B cell (primary cell): ENCODE results near the gene DCTN4. TPM values are rescaled to one million over a fixed set of nuclear protein-coding genes. Genes with fewer than 3 reads are reported as not detected.

ENCODE experiments used
- ATAC-seq: fragments of 200-7000 bp; cut with Tn5 transposase; one replicate; pipeline ENCODE4 v1.10.0; 2021; ENCODE audit warnings: low read depth, mild to moderate bottlenecking, moderate number of reproducible peaks, moderate library complexity
- CTCF ChIA-PET: fragments of 350-600 bp; sonication (Branson Sonifier 250); formaldehyde crosslinking; loops from one replicate; lab custom pipeline; 2021; ENCODE audit warnings: antibody characterized with exemption, inconsistent platforms; lab: Charles Lee
- POLR2A ChIA-PET: fragments of 350-600 bp; sonication (Branson Sonifier 250); formaldehyde crosslinking; loops from one replicate; lab custom pipeline; 2021; ENCODE audit warnings: antibody characterized with exemption; lab: Charles Lee
- DNase-seq: peaks from one replicate; pipeline ENCODE4 v3.0.0; 2013
- H2AFZ ChIP-seq: 2 replicates; pipeline ENCODE4 v1.6.1; 2012; ENCODE audit warnings: mild to moderate bottlenecking, low read depth, low read length; ENCODE audit not compliant: insufficient read depth, poor library complexity, severe bottlenecking
- H3K27ac ChIP-seq, 2 donors: 1 replicate in 1 of 2; 2 replicates in 1 of 2; pipeline ENCODE4 v1.5.1; 2012 to 2013; ENCODE audit warnings: low read length in 2 of 2, mild to moderate bottlenecking in 2 of 2, moderate library complexity in 1 of 2
- H3K27me3 ChIP-seq, 4 experiments: fragments of 200-600 bp in 1 of 4; sonication (generic) in 1 of 4; replicated peaks in 1 of 4; 1 replicate in 2 of 4; 2 replicates in 2 of 4; pipeline versions ENCODE4 v1.6.1 to v1.7.0; 2013 to 2016; ENCODE audit warnings: low read length in 3 of 4, mild to moderate bottlenecking in 2 of 4, mixed read lengths in 1 of 4, moderate library complexity in 1 of 4; ENCODE audit not compliant: insufficient read depth in 4 of 4, control insufficient read depth in 3 of 4; ENCODE audit errors: control extremely low read depth in 1 of 4
- H3K36me3 ChIP-seq, 2 experiments: replicated peaks in 1 of 2; 1 replicate in 1 of 2; 2 replicates in 1 of 2; pipeline versions ENCODE4 v1.6.1 to v1.7.1; 2013; ENCODE audit warnings: low read length in 1 of 2; ENCODE audit not compliant: insufficient read depth in 2 of 2, control insufficient read depth in 1 of 2; ENCODE audit errors: control extremely low read depth in 1 of 2, extremely low read depth in 1 of 2
- H3K4me1 ChIP-seq, 2 donors: fragments of 200-600 bp in 1 of 2; sonication (generic) in 1 of 2; 1 replicate in 1 of 2; 2 replicates in 1 of 2; pipeline versions ENCODE4 v1.5.1 to v1.6.1; 2013 to 2017; ENCODE audit warnings: low read length in 2 of 2; ENCODE audit not compliant: control insufficient read depth in 2 of 2, insufficient read depth in 2 of 2
- H3K4me2 ChIP-seq: replicated peaks from 2 replicates; pipeline ENCODE3; 2012; ENCODE audit warnings: mild to moderate bottlenecking, low read depth, low read length; ENCODE audit not compliant: poor library complexity, severe bottlenecking
- H3K4me3 ChIP-seq, 5 experiments: fragments of 200-600 bp in 1 of 5; sonication (generic) in 1 of 5; 1 replicate in 3 of 5; 2 replicates in 2 of 5; pipeline versions ENCODE4 v1.5.1 to v1.7.0; 2011 to 2016; ENCODE audit warnings: low read length in 4 of 5, mild to moderate bottlenecking in 4 of 5, low read depth in 2 of 5, control low read depth in 1 of 5, moderate library complexity in 1 of 5; ENCODE audit not compliant: insufficient read depth in 1 of 5; ENCODE audit errors: control extremely low read depth in 1 of 5, extremely low read depth in 1 of 5
- H3K79me2 ChIP-seq: fragments of 200-600 bp; sonication (generic); one replicate; pipeline ENCODE4 v1.6.0; 2016; ENCODE audit warnings: low read length; ENCODE audit not compliant: control insufficient read depth, insufficient read depth
- H3K9ac ChIP-seq: fragments of 200-600 bp; sonication (generic); 2 replicates; pipeline ENCODE4 v1.6.1; 2017; ENCODE audit warnings: mild to moderate bottlenecking, low read length, moderate library complexity
- H3K9me3 ChIP-seq, 3 donors: one replicate each; pipeline versions ENCODE4 v1.6.1 to v1.7.1; 2013; ENCODE audit warnings: low read length in 2 of 3; ENCODE audit not compliant: control insufficient read depth in 2 of 3, insufficient read depth in 1 of 3; ENCODE audit errors: control extremely low read depth in 1 of 3
- H4K20me1 ChIP-seq: 2 replicates; pipeline ENCODE4 v1.6.0; 2012; ENCODE audit warnings: mild to moderate bottlenecking, low read length; ENCODE audit not compliant: insufficient read depth, control insufficient read depth, poor library complexity, severe bottlenecking
- H3K27ac Mint-ChIP-seq: one replicate; pipeline ENCODE4 v1.8.0; 2021; ENCODE audit warnings: mixed read lengths
- H3K27me3 Mint-ChIP-seq: one replicate; pipeline ENCODE4 v1.8.0; 2021; ENCODE audit warnings: mixed read lengths
- H3K4me1 Mint-ChIP-seq: one replicate; pipeline ENCODE4 v1.8.0; 2021; ENCODE audit warnings: mixed read lengths
- H3K4me3 Mint-ChIP-seq: one replicate; pipeline ENCODE4 v1.8.0; 2021; ENCODE audit warnings: mixed read lengths
- H3K9me3 Mint-ChIP-seq: one replicate; pipeline ENCODE4 v1.8.0; 2022; ENCODE audit warnings: mixed read lengths; ENCODE audit not compliant: insufficient read depth
- EZH2 ChIP-seq: IDR thresholded peaks from 2 replicates; pipeline ENCODE4 v1.6.1; 2012; ENCODE audit warnings: borderline replicate concordance, low read depth, mild to moderate bottlenecking, moderate library complexity, low read length; ENCODE audit not compliant: insufficient read depth, poor library complexity, severe bottlenecking
- WGBS: methylation state at CpG from one replicate; pipeline ENCODE4 v1.1.5; 2013; ENCODE audit warnings: missing lambda C conversion rate; ENCODE audit not compliant: insufficient coverage; 5-methylcytosine and 5-hydroxymethylcytosine counted together
- intact Hi-C: fragments of 100-400 bp; cut with micrococcal nuclease; formaldehyde crosslinking; loops from one replicate; pipeline ENCODE4 v1.10.0; 2022
- polyA plus RNA-seq: library from polyadenylated mRNA; depleted of rRNA; stranded (reverse); fragments of >200 nt; gene quantifications from 2 replicates; pipeline ENCODE4 v1.2.3, GENCODE V29; 2012
- total RNA-seq, 2 donors: library from RNA; stranded (reverse); fragments of 120-200 nt in 1 of 2; gene quantifications; 1 replicate in 1 of 2; 2 replicates in 1 of 2; pipeline versions ENCODE4 v1.2.3 to v1.2.4, GENCODE V29; 2013 to 2022
- TF ChIP-seq, protein P1 (sequence below): fragments of 200-600 bp; IDR thresholded peaks from one replicate; pipeline ENCODE4 v1.8.0; 2022; ENCODE audit warnings: antibody characterized with exemption, mild to moderate bottlenecking

DCTN4 gene
- total and polyA plus RNA-seq, 2 donors (not counting 1 experiment from before 2014, with no cell fraction given): 11.2 to 54.4 TPM

DNA sequence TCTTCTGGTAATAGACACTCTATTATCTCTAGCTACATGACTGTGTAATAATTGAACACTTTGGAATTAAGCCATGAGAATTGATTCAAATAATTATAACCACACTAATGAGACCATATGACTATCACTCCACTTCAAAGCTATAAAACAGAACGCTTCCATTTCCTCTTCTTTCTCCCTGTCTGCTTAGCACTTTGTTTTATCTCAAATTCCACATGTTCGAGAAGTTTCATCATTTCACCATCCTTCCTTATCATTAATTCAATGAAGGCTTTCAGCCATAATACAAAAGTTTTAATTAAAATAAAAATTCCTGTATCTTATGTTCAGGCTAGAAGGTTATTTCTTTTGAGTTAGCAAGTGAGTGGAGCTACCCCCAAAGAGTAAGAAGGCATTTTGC lies 7.4 kb upstream of the DCTN4 start:
- intact Hi-C loops: no loop called here

DNA sequence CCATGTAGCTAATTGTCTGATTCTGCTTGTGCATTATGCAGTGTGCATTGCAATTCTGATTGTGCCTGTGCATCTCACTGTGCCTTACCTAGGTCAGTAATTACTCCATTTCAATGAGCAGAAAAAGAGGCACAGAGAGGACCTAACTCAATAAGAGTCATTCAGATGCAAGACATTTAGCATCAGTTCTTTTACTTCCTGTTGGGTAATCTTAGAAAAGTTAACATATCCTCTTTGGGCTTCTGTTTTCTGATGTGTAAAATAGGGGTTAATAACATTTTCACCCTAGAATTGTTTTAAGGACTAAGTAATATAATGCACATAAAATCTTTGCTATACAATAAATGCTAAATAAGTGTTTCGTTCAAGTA lies 7.0 kb upstream of the DCTN4 start:
- peaks cover 4% of the 10 kb centered on the region for H3K4me1 Mint-ChIP-seq
- H3K9me3 Mint-ChIP-seq: no peaks in the 10 kb centered on the region
- no peak overlapping the region for H3K4me3 Mint-ChIP-seq
- CTCF ChIA-PET: no interaction called here
- peaks cover 12% of the 10 kb centered on the region for H3K27me3 Mint-ChIP-seq
- POLR2A ChIA-PET: no interaction called here
- no CpG with 5 or more reads among the region's 1 CpG for WGBS
- intact Hi-C loops: no loop called here
- no peak overlapping the region for H3K4me3 ChIP-seq
- ATAC-seq: no peak
- H3K27me3 ChIP-seq: peaks cover 0 to 9% (median 4%) of the 10 kb centered on the region in 4 experiments
- H3K27ac ChIP-seq: no peak overlapping the region
- no peaks in the 10 kb centered on the region for H3K36me3 ChIP-seq
- H3K9me3 ChIP-seq: no peaks in the 10 kb centered on the region
- H3K27ac Mint-ChIP-seq: no peak overlapping the region
- H2AFZ ChIP-seq: no peak overlapping the region
- H4K20me1 ChIP-seq: no peaks in the 10 kb centered on the region
- H3K79me2 ChIP-seq: no peaks in the 10 kb centered on the region
- no peak overlapping the region for H3K4me2 ChIP-seq
- TF ChIP-seq, protein P1, sequence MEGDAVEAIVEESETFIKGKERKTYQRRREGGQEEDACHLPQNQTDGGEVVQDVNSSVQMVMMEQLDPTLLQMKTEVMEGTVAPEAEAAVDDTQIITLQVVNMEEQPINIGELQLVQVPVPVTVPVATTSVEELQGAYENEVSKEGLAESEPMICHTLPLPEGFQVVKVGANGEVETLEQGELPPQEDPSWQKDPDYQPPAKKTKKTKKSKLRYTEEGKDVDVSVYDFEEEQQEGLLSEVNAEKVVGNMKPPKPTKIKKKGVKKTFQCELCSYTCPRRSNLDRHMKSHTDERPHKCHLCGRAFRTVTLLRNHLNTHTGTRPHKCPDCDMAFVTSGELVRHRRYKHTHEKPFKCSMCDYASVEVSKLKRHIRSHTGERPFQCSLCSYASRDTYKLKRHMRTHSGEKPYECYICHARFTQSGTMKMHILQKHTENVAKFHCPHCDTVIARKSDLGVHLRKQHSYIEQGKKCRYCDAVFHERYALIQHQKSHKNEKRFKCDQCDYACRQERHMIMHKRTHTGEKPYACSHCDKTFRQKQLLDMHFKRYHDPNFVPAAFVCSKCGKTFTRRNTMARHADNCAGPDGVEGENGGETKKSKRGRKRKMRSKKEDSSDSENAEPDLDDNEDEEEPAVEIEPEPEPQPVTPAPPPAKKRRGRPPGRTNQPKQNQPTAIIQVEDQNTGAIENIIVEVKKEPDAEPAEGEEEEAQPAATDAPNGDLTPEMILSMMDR: no peak
- no peak for TF ChIP-seq EZH2
- no peak for DNase-seq
- H3K9ac ChIP-seq: no peak overlapping the region
- no peaks in the 10 kb centered on the region for H3K4me1 ChIP-seq

More for the DNA sequence above, 7.4 kb upstream of the DCTN4 start:
- Histone ChIP-seq H2AFZ (no peak overlapping the region), H3K4me1 (no peaks in the 10 kb centered on the region), H3K9me3 (no peaks in the 10 kb centered on the region), H3K4me3 (no peak overlapping the region), H3K9ac (no peak overlapping the region), H3K36me3 (no peaks in the 10 kb centered on the region), H3K79me2 (no peaks in the 10 kb centered on the region), H3K27ac (no peak overlapping the region), H3K27me3 (peaks cover 0 to 9% (median 4%) of the 10 kb centered on the region in 4 experiments), H3K4me2 (no peak overlapping the region), H4K20me1 (no peaks in the 10 kb centered on the region)
- ATAC-seq (no peak), DNase-seq (no peak)
- H3K4me3 Mint-ChIP-seq: no peak overlapping the region
- no peak overlapping the region for H3K27ac Mint-ChIP-seq
- peaks cover 4% of the 10 kb centered on the region for H3K4me1 Mint-ChIP-seq
- no peaks in the 10 kb centered on the region for H3K9me3 Mint-ChIP-seq
- 8% methylated on average over 1 of the region's 2 CpGs for WGBS
- TF ChIP-seq, protein P1: no peak
- no peak for TF ChIP-seq EZH2
- peaks cover 14% of the 10 kb centered on the region for H3K27me3 Mint-ChIP-seq
- ChIA-PET CTCF (interaction anchor here (0.9 to 1.2 kb wide), 2 partner anchors 13 to 35 kb away, joined by 3 to 4 read pairs; no protein-coding TSS in a partner anchor), POLR2A (no interaction called here)
